ENCODE results near the gene YY1. TPM values are rescaled to one million over a fixed set of nuclear protein-coding genes. Genes with fewer than 3 reads are reported as not detected.

YY1 gene
- total RNA-seq, 2 donors from 2014 or later = 42.8 to 52.3 TPM

DNA sequence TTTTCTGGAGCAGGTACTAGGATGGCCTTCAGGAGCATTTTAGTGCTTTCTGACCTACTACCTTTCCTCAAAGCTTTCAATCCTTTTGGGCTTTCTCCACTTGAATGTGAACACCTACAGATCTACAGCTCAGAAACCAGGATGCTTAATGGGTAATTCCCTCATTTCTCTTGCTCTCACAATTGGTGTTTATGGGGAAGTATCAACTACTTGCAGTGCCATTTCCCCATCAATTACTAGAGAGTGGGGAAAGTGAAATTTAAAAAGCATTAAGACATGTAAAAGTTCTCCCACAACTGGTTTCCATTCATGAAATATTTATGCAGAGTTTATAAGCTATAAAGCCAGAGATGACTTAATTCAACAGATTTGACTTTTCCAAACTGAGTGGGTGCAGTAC lies 2.1 kb upstream of the YY1 start:
- Histone ChIP-seq H3K27ac (no peak overlapping the region), H3K9me3 (no peaks in the 10 kb centered on the region), H3K27me3 (replicated peaks; ENCODE audit: insufficient read depth) (no peaks in the 10 kb centered on the region), H3K4me3 (peak overlapping the region; percentile 98), H3K36me3 (no peaks in the 10 kb centered on the region), H3K4me1 (ENCODE audit: control insufficient read depth in 1 of 2, low read depth in 2 of 2) (peaks cover 19 to 36% of the 10 kb centered on the region in 2 donors)
- TF ChIP-seq, protein P1, sequence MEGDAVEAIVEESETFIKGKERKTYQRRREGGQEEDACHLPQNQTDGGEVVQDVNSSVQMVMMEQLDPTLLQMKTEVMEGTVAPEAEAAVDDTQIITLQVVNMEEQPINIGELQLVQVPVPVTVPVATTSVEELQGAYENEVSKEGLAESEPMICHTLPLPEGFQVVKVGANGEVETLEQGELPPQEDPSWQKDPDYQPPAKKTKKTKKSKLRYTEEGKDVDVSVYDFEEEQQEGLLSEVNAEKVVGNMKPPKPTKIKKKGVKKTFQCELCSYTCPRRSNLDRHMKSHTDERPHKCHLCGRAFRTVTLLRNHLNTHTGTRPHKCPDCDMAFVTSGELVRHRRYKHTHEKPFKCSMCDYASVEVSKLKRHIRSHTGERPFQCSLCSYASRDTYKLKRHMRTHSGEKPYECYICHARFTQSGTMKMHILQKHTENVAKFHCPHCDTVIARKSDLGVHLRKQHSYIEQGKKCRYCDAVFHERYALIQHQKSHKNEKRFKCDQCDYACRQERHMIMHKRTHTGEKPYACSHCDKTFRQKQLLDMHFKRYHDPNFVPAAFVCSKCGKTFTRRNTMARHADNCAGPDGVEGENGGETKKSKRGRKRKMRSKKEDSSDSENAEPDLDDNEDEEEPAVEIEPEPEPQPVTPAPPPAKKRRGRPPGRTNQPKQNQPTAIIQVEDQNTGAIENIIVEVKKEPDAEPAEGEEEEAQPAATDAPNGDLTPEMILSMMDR (IDR thresholded peaks at IDR 0.05) = no peak
- no peak for DNase-seq (ENCODE audit: low spot score)
- no peak for ATAC-seq (ENCODE audit: insufficient number of reproducible peaks, low FRiP score, low read depth)

DNA sequence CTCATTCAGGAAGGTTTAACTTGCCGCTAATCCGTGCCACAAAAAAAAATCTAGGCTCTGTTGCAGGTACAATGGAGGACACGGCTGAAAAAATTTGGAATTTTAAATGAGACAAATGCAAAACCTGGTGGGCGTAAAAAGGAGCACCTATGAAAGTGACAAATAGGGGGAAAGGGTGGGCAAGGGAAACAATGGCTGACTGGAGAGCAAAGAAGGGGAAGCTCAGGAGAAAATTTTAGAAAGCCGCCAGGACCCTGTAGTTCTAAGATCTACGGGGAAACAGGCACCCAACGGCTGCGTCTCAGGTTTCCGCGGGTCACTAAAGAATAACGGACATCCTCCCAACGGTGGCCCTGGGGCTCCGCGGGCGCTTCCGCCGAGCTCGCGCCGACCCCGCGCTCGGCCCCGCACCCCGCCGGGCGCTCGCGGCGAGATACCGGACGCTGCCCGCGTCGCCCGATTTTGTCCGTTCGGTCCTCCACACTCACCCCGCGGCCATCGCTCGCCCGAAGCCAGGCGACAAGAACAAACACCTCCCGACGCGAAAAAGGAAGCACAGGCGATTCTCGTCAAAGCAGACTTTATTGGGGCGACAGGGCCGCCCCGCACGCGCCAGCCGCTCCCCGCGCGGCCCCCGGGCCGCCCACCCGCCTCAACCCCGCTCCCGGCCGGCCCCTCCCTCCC lies 1.1 kb upstream of the YY1 start:
- H3K36me3 ChIP-seq = no peaks in the 10 kb centered on the region
- no peak for DNase-seq (ENCODE audit: low spot score)
- TF ChIP-seq, protein P1 (IDR thresholded peaks at IDR 0.05) = no peak
- no peak for ATAC-seq (ENCODE audit: insufficient number of reproducible peaks, low FRiP score, low read depth)
- H3K4me3 ChIP-seq = peak overlapping the region; percentile 98
- peaks cover 26 to 45% of the 10 kb centered on the region in 2 donors for H3K4me1 ChIP-seq (ENCODE audit: control insufficient read depth in 1 of 2, low read depth in 2 of 2)
- H3K27ac ChIP-seq = peak overlapping the region; percentile 95 to 99
- no peaks in the 10 kb centered on the region for H3K27me3 ChIP-seq (replicated peaks; ENCODE audit: insufficient read depth)
- H3K9me3 ChIP-seq = no peaks in the 10 kb centered on the region

- Histone ChIP-seq H3K36me3 (no peaks in the 10 kb centered on the region), H3K27me3 (replicated peaks; ENCODE audit: insufficient read depth) (no peaks in the 10 kb centered on the region), H3K4me3 (peak overlapping the region; percentile 98), H3K4me1 (ENCODE audit: control insufficient read depth in 1 of 2, low read depth in 2 of 2) (peaks cover 30 to 55% of the 10 kb centered on the region in 2 donors), H3K27ac (peak overlapping the region; percentile 95 to 99), H3K9me3 (no peaks in the 10 kb centered on the region)
- DNase-seq (ENCODE audit: low spot score) = no peak
- no peak for ATAC-seq (ENCODE audit: insufficient number of reproducible peaks, low FRiP score, low read depth)
- TF ChIP-seq, protein P1 (IDR thresholded peaks at IDR 0.05) = no peak
Observed at GRCh38 chr14:100239211-100239839, 381 bp downstream of the YY1 start.

- ATAC-seq (ENCODE audit: insufficient number of reproducible peaks, low FRiP score, low read depth) (peak; percentile 14), DNase-seq (ENCODE audit: low spot score) (peak; percentile 58)
- peaks cover 36 to 57% of the 10 kb centered on the region in 2 donors for H3K4me1 ChIP-seq (ENCODE audit: control insufficient read depth in 1 of 2, low read depth in 2 of 2)
Observed at GRCh38 chr14:100239840-100240667, 1.1 kb downstream of the YY1 start.

More at GRCh38 chr14:100239840-100240667, 1.1 kb downstream of the YY1 start:
- TF ChIP-seq, protein P1 (IDR thresholded peaks at IDR 0.05) = peak; percentile 70
- Histone ChIP-seq H3K27ac (peak overlapping the region; percentile 95 to 99), H3K9me3 (no peaks in the 10 kb centered on the region), H3K27me3 (replicated peaks; ENCODE audit: insufficient read depth) (no peaks in the 10 kb centered on the region), H3K4me3 (peak overlapping the region; percentile 98), H3K36me3 (no peaks in the 10 kb centered on the region)
